Gastrocnemius medialis (tissue), 4 donors: Measurements from ENCODE around the gene EPHA5.

ENCODE experiments used
- CTCF ChIP-seq, 5 experiments: fragments of 450-650 bp in 3 of 5; fragments of 200-600 bp in 2 of 5; sonication (generic) in 2 of 5; IDR thresholded peaks in 4 of 5; conservative IDR thresholded peaks in 1 of 5; 1 replicate in 4 of 5; 2 replicates in 1 of 5; pipeline ENCODE4 v1.5.1; 2016 to 2019; ENCODE audit warnings: antibody characterized with exemption in 5 of 5, mild to moderate bottlenecking in 3 of 5, moderate library complexity in 3 of 5
- POLR2A ChIP-seq, 2 donors: fragments of 450-650 bp; IDR thresholded peaks; one replicate each; pipeline ENCODE4 v1.6.1; 2017; ENCODE audit warnings: antibody characterized with exemption in 2 of 2, mild to moderate bottlenecking in 2 of 2, moderate library complexity in 2 of 2

DNA sequence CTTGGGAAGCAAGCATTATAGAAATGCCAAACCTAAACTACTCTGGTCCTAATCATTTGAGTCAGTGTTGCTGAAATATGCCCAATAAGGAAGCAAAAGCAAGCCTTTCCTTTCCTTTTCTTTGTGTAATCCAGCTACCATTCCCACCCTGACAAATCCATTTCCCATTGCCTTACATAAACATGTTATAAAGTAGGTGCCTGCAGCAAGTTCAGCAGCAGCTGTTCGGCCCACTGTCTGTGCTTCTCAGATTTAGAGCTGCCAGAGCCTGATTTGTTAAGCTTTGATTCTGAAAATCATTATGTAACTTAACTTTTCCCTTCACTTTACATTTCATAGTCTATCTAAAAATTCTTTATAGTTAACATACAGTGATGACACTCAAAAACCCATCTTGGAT, 148.6 kb downstream of the EPHA5 start:
- TF ChIP-seq CTCF (IDR thresholded peaks at IDR 0.05 in 4 of 5, conservative IDR thresholded peaks at IDR 0.05 in 1 of 5) (no peak), POLR2A (IDR thresholded peaks at IDR 0.05) (no peak)
